Endodermal cell (in vitro differentiated cells): ENCODE data around the gene ABCC1. TPM values are rescaled to one million over a fixed set of nuclear protein-coding genes. Genes with fewer than 3 reads are reported as not detected.

Source experiments
- DNase-seq: peaks from one replicate; pipeline ENCODE4 v3.0.0-alpha.2; 2017
- H3K27ac ChIP-seq: 2 replicates; pipeline ENCODE4 v1.5.1; 2013; ENCODE audit warnings: mild to moderate bottlenecking, low read depth, low read length, moderate library complexity
- H3K27me3 ChIP-seq: 2 replicates; pipeline ENCODE4 v1.6.1; 2013; ENCODE audit warnings: mild to moderate bottlenecking, low read length, moderate library complexity; ENCODE audit not compliant: insufficient read depth, control insufficient read depth, poor library complexity, severe bottlenecking
- H3K36me3 ChIP-seq: 2 replicates; pipeline ENCODE4 v1.7.0; 2013; ENCODE audit warnings: mild to moderate bottlenecking, low read length, moderate library complexity; ENCODE audit not compliant: control insufficient read depth, insufficient read depth
- H3K4me1 ChIP-seq: one replicate; pipeline ENCODE4 v1.7.0; 2013; ENCODE audit warnings: low read length; ENCODE audit not compliant: control insufficient read depth, insufficient read depth
- H3K4me3 ChIP-seq: 2 replicates; pipeline ENCODE4 v1.5.1; 2013; ENCODE audit warnings: mild to moderate bottlenecking, low read length, moderate library complexity
- H3K9ac ChIP-seq: 2 replicates; pipeline ENCODE4 v1.6.1; 2013; ENCODE audit warnings: mild to moderate bottlenecking, low read length, moderate library complexity; ENCODE audit not compliant: poor library complexity, severe bottlenecking; ENCODE audit errors: extremely low read depth
- H3K9me3 ChIP-seq: 2 replicates; pipeline ENCODE4 v1.6.1; 2013; ENCODE audit warnings: mild to moderate bottlenecking, low read length, moderate library complexity; ENCODE audit not compliant: control insufficient read depth
- H3K27ac Mint-ChIP-seq: 2 replicates; pipeline ENCODE4 v1.8.0; 2020; ENCODE audit warnings: mixed read lengths
- H3K27me3 Mint-ChIP-seq: 2 replicates; pipeline ENCODE4 v1.8.0; 2021; ENCODE audit warnings: mild to moderate bottlenecking, mixed read lengths; ENCODE audit not compliant: insufficient read depth
- H3K36me3 Mint-ChIP-seq: 2 replicates; pipeline ENCODE4 v1.8.0; 2020; ENCODE audit warnings: low read depth, mixed read lengths
- H3K4me1 Mint-ChIP-seq: 2 replicates; pipeline ENCODE4 v1.8.0; 2020; ENCODE audit warnings: mixed read lengths
- H3K4me3 Mint-ChIP-seq: 2 replicates; pipeline ENCODE4 v1.8.0; 2020; ENCODE audit warnings: mild to moderate bottlenecking, moderate library complexity, mixed read lengths
- H3K9me3 Mint-ChIP-seq: 2 replicates; pipeline ENCODE4 v1.8.0; 2020; ENCODE audit warnings: mild to moderate bottlenecking, mixed read lengths
- CTCF ChIP-seq: fragments of 200-600 bp; sonication (generic); conservative IDR thresholded peaks from 2 replicates; pipeline ENCODE4 v1.5.0; 2021; ENCODE audit warnings: antibody characterized with exemption, mild to moderate bottlenecking
- WGBS, 2 experiments: methylation state at CpG; one replicate each; pipeline versions ENCODE4 v1.1.5 to v1.1.7; 2013; ENCODE audit warnings: missing lambda C conversion rate in 2 of 2, mixed read lengths in 1 of 2; ENCODE audit not compliant: insufficient coverage in 1 of 2, insufficient read length in 1 of 2; 5-methylcytosine and 5-hydroxymethylcytosine counted together
- total RNA-seq, 2 donors: library from RNA; stranded (reverse); fragmentation: NEBNext Ultra II Directional in 1 of 2; extraction: Animal tissue kit (Norgen Biotek cat#: 25700) in 1 of 2; gene quantifications; 2 replicates in 1 of 2; 3 replicates in 1 of 2; pipeline ENCODE4 v1.2.1, GENCODE V29; 2021

Gene ABCC1
- total RNA-seq, 2 donors from 2014 or later: 47.1 to 51.2 TPM

- Mint-ChIP-seq H3K27ac (no peak overlapping the region), H3K27me3 (no peaks in the 10 kb centered on the region), H3K9me3 (peaks cover 8% of the 10 kb centered on the region), H3K4me3 (no peak overlapping the region), H3K4me1 (peaks cover 20% of the 10 kb centered on the region), H3K36me3 (peaks cover 21% of the 10 kb centered on the region)
- no peak overlapping the region for H3K4me3 ChIP-seq
- no peak overlapping the region for H3K9ac ChIP-seq
- DNase-seq: no peak
- no peaks in the 10 kb centered on the region for H3K9me3 ChIP-seq
- WGBS, 2 experiments: 80 to 88% methylated on average over 10 to 13 of the region's 14 CpGs
- H3K27ac ChIP-seq: no peak overlapping the region
- no peak for TF ChIP-seq CTCF
- no peaks in the 10 kb centered on the region for H3K27me3 ChIP-seq
- H3K4me1 ChIP-seq: no peaks in the 10 kb centered on the region
- peaks cover 5% of the 10 kb centered on the region for H3K36me3 ChIP-seq
These were observed 41.5 kb downstream of the ABCC1 start for GRCh38 chr16:15990902-15991301.

GRCh38 chr16:15993128-15993527 is 43.7 kb downstream of the ABCC1 start:
- DNase-seq: no peak
- no peaks in the 10 kb centered on the region for H3K27me3 ChIP-seq
- H3K27ac Mint-ChIP-seq: no peak overlapping the region
- no peak for TF ChIP-seq CTCF
- H3K27me3 Mint-ChIP-seq: no peaks in the 10 kb centered on the region
- no peaks in the 10 kb centered on the region for H3K4me1 ChIP-seq
- H3K9me3 Mint-ChIP-seq: no peaks in the 10 kb centered on the region
- no peak overlapping the region for H3K27ac ChIP-seq
- no peak overlapping the region for H3K4me3 ChIP-seq
- no peak overlapping the region for H3K4me3 Mint-ChIP-seq
- H3K36me3 Mint-ChIP-seq: peaks cover 8% of the 10 kb centered on the region
- H3K4me1 Mint-ChIP-seq: peaks cover 20% of the 10 kb centered on the region
- H3K9me3 ChIP-seq: no peaks in the 10 kb centered on the region
- WGBS, 2 experiments: 88 to 93% methylated on average over 4 of the region's 4 CpGs
- peaks cover 5% of the 10 kb centered on the region for H3K36me3 ChIP-seq
- no peak overlapping the region for H3K9ac ChIP-seq

GRCh38 chr16:15993541-15993940 is 44.1 kb downstream of the ABCC1 start:
- no peaks in the 10 kb centered on the region for H3K9me3 Mint-ChIP-seq
- no peak overlapping the region for H3K27ac ChIP-seq
- TF ChIP-seq CTCF: no peak
- H3K4me3 Mint-ChIP-seq: no peak overlapping the region
- no peaks in the 10 kb centered on the region for H3K27me3 Mint-ChIP-seq
- peaks cover 8% of the 10 kb centered on the region for H3K36me3 Mint-ChIP-seq
- DNase-seq: no peak
- peaks cover 5% of the 10 kb centered on the region for H3K36me3 ChIP-seq
- H3K4me1 ChIP-seq: no peaks in the 10 kb centered on the region
- no peaks in the 10 kb centered on the region for H3K27me3 ChIP-seq
- H3K4me1 Mint-ChIP-seq: peaks cover 19% of the 10 kb centered on the region
- H3K27ac Mint-ChIP-seq: no peak overlapping the region
- H3K4me3 ChIP-seq: no peak overlapping the region
- H3K9me3 ChIP-seq: no peaks in the 10 kb centered on the region
- 87 to 100% methylated on average over 2 to 8 of the region's 8 CpGs for WGBS, 2 experiments
- no peak overlapping the region for H3K9ac ChIP-seq
